Thoracic aorta (tissue), 2 donors: ENCODE measurements around the gene CLSTN2. TPM values are rescaled to one million over a fixed set of nuclear protein-coding genes. Genes with fewer than 3 reads are reported as not detected.

ENCODE experiments used
- ATAC-seq: fragments of 150-250 bp; one replicate; pipeline ENCODE4 v1.8.0; 2017; ENCODE audit warnings: low read depth; ENCODE audit not compliant: insufficient number of reproducible peaks, low FRiP score
- DNase-seq: peaks from one replicate; pipeline ENCODE4 v3.0.0-alpha.2; 2020; ENCODE audit warnings: low spot score
- H3K27ac ChIP-seq, 2 donors: fragments of 200-600 bp; sonication (generic); 1 replicate in 1 of 2; 2 replicates in 1 of 2; pipeline ENCODE4 v1.5.1; 2016; ENCODE audit warnings: mild to moderate bottlenecking in 2 of 2, moderate library complexity in 2 of 2
- H3K27me3 ChIP-seq: fragments of 200-600 bp; sonication (generic); replicated peaks from 2 replicates; pipeline ENCODE4 v1.6.0; 2016; ENCODE audit warnings: mild to moderate bottlenecking; ENCODE audit not compliant: insufficient read depth
- H3K36me3 ChIP-seq: fragments of 200-600 bp; sonication (generic); one replicate; pipeline ENCODE4 v1.5.1; 2016
- H3K4me1 ChIP-seq, 2 donors: fragments of 200-600 bp; sonication (generic); 1 replicate in 1 of 2; 2 replicates in 1 of 2; pipeline versions ENCODE4 v1.5.1 to v1.6.0; 2016; ENCODE audit warnings: low read depth in 2 of 2, mild to moderate bottlenecking in 1 of 2; ENCODE audit not compliant: control insufficient read depth in 1 of 2
- H3K4me3 ChIP-seq: fragments of 200-600 bp; sonication (generic); 2 replicates; pipeline ENCODE4 v1.5.1; 2016; ENCODE audit warnings: mild to moderate bottlenecking
- H3K9me3 ChIP-seq: fragments of 200-600 bp; sonication (generic); 2 replicates; pipeline ENCODE4 v1.5.1; 2016
- total RNA-seq, 2 donors: library from RNA; depleted of rRNA; stranded (reverse); fragments of >200 nt; gene quantifications; one replicate each; pipeline versions ENCODE4 v1.1.0 to v1.2.3, GENCODE V29; 2016
- TF ChIP-seq, protein P1 (sequence below): fragments of 200-600 bp; sonication (generic); IDR thresholded peaks from one replicate; pipeline ENCODE4 v1.5.1; 2019; ENCODE audit warnings: antibody characterized with exemption

The CLSTN2 gene
- total RNA-seq, 2 donors from 2014 or later: 7.6 to 15.7 TPM

DNA sequence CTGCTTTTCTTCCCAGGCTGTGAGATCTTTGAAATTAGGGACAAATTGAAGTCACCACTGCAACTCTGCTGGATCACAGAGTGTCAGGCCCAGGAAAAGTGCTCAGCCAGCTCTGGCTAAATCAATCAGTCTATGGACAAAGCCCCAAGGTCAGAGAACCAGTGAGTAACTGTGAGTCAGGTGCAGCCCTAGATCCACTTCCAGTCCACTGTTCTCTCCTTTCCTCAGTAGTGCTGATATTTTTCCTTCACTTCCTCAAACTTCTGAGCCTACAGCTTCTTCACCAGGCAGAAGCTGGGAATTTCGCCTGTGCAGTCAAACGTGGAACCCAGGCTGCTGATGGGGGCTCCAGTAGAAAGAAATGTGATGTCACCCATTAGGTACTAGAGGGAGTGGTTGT lies 667.8 kb downstream of the CLSTN2 start:
- ATAC-seq (no peak), DNase-seq (no peak)
- Histone ChIP-seq H3K36me3 (no peaks in the 10 kb centered on the region), H3K9me3 (no peaks in the 10 kb centered on the region), H3K27me3 (no peaks in the 10 kb centered on the region), H3K27ac (no peak overlapping the region), H3K4me1 (no peaks in the 10 kb centered on the region), H3K4me3 (no peak overlapping the region)
- TF ChIP-seq, protein P1, sequence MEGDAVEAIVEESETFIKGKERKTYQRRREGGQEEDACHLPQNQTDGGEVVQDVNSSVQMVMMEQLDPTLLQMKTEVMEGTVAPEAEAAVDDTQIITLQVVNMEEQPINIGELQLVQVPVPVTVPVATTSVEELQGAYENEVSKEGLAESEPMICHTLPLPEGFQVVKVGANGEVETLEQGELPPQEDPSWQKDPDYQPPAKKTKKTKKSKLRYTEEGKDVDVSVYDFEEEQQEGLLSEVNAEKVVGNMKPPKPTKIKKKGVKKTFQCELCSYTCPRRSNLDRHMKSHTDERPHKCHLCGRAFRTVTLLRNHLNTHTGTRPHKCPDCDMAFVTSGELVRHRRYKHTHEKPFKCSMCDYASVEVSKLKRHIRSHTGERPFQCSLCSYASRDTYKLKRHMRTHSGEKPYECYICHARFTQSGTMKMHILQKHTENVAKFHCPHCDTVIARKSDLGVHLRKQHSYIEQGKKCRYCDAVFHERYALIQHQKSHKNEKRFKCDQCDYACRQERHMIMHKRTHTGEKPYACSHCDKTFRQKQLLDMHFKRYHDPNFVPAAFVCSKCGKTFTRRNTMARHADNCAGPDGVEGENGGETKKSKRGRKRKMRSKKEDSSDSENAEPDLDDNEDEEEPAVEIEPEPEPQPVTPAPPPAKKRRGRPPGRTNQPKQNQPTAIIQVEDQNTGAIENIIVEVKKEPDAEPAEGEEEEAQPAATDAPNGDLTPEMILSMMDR: no peak

DNA sequence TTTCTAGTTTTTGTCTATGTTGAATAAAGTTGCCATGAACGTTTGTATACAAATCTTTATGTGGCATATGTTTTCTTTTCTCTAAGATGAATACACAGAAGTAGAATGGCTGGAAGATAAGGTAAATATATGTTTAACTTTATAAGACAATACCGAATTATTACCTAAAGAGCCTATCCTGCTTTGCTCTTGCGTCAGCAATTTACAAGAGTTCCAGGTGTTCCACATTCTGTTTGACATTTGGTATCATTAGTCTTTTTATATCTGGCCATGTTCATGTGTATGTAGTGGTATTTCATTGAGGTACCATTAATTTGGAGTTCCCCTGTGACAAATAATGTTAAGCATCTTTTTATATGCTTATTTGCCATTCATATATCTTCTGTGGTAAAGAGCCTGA lies 668.8 kb downstream of the CLSTN2 start:
- Histone ChIP-seq H3K4me1 (no peaks in the 10 kb centered on the region), H3K4me3 (no peak overlapping the region), H3K27me3 (no peaks in the 10 kb centered on the region), H3K9me3 (no peaks in the 10 kb centered on the region), H3K27ac (no peak overlapping the region), H3K36me3 (no peaks in the 10 kb centered on the region)
- ATAC-seq (no peak), DNase-seq (no peak)
- TF ChIP-seq, protein P1: no peak

DNA sequence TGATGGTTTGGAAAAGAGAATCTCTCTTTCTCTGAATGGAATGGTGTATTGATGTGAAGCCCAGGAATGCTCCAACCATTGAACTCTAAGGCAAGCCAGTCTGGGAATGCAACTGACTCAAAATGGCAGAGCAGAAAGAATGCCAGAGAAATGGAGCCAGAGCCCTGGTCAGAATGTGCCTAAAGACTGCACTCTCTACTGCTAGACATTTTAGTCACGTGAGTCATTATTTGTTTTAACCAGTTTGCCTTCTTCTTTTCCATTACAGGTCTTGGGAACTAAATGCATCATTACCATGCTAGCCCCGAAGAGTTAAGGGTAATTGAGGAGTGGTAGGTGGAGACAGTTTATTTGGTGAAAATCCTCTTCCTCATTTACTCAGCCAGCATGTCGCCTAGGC lies 675.6 kb downstream of the CLSTN2 start:
- H3K4me3 ChIP-seq: no peak overlapping the region
- H3K27ac ChIP-seq: no peak overlapping the region
- no peaks in the 10 kb centered on the region for H3K27me3 ChIP-seq
- no peak for DNase-seq
- H3K36me3 ChIP-seq: no peaks in the 10 kb centered on the region
- no peak for ATAC-seq
- TF ChIP-seq, protein P1: no peak
- H3K9me3 ChIP-seq: no peaks in the 10 kb centered on the region
- H3K4me1 ChIP-seq: no peaks in the 10 kb centered on the region

DNA sequence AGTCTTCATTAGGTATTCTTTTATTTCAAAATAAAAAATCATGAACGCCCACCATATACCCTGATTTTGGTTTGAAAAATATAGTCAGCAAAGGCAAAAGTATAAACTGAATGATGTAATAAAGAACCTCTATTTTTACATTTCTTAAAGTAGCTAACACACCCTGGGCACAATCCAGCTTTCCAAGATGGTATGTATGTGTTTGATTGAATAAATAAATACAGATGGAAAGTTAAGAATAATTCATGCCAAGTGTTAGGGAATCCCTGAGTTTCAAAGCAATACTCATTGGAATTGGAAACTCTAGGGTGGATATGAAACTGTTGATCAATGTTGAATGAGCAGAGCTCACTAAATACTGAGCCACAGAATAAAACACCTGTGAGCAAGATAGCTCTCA lies 679.0 kb downstream of the CLSTN2 start:
- Histone ChIP-seq H3K4me3 (no peak overlapping the region), H3K27ac (no peak overlapping the region), H3K27me3 (no peaks in the 10 kb centered on the region), H3K9me3 (peaks cover 3% of the 10 kb centered on the region), H3K36me3 (no peaks in the 10 kb centered on the region), H3K4me1 (no peaks in the 10 kb centered on the region)
- no peak for DNase-seq
- no peak for ATAC-seq
- TF ChIP-seq, protein P1: no peak

DNA sequence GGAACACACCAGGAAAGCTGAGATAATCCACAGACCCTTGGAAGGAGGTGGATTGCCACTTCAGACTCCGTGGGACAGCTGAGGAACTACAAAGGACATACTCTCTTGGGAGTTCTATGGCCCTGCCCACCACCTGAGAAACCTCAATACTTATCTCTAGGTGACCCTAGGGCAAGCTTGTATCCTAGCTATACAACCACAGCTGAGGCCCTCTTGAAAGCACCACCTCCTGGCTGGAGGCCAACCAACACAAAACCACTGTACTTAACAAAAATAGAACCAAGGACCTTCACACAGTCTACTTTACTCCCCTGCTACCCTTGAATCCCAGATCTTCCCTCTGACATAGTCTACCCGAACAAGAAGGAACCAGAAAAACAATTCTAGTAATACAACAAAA lies 682.1 kb downstream of the CLSTN2 start:
- H3K27ac ChIP-seq: no peak overlapping the region
- H3K27me3 ChIP-seq: no peaks in the 10 kb centered on the region
- no peak overlapping the region for H3K4me3 ChIP-seq
- peaks cover 3% of the 10 kb centered on the region for H3K9me3 ChIP-seq
- DNase-seq (no peak), ATAC-seq (no peak)
- no peaks in the 10 kb centered on the region for H3K4me1 ChIP-seq
- TF ChIP-seq, protein P1: no peak
- no peaks in the 10 kb centered on the region for H3K36me3 ChIP-seq
